ENCODE measurements around the gene MGAT4C.

Gene MGAT4C

GRCh38 chr12:86261142-86261541 is 5.0 kb upstream of the MGAT4C start:
- H3K4me1 ChIP-seq (ENCODE audit: control insufficient read depth in 1 of 2, insufficient read depth in 1 of 2, low read depth in 1 of 2, low read length in 1 of 2) = no peaks in the 10 kb centered on the region
- peaks cover 12% of the 10 kb centered on the region for H3K27me3 ChIP-seq
- H3K4me3 ChIP-seq (ENCODE audit: low read depth in 1 of 2, low read length in 1 of 2) = no peak overlapping the region
- no peak overlapping the region for H3K27ac ChIP-seq
- TF ChIP-seq CTCF (IDR thresholded peaks at IDR 0.05) = no peak
- H3K36me3 ChIP-seq = no peaks in the 10 kb centered on the region
- H3K9me3 ChIP-seq = no peaks in the 10 kb centered on the region

DNA sequence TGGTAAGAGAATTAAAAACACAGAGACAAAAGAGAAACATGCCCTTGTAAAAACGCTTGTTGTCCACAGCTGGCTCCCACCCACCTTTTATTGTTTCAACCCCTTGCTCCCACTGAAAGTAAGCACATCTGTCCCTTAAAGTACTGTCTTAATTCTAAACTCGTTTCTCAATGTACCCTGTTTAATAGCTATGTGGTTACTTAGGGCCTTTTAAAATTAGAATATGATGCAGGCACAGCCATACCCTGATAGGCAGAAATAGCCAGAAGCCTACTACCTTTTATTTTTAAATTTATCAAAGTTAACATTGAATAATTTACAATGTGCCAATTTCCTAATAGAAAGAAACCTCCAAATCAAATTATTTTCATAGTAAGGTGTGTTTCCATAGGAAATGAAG is 4.0 kb upstream of the MGAT4C start:
- no peak for TF ChIP-seq CTCF (IDR thresholded peaks at IDR 0.05)
- no peaks in the 10 kb centered on the region for H3K36me3 ChIP-seq

GRCh38 chr12:86257134-86257533 is 943 bp upstream of the MGAT4C start:
- H3K27me3 ChIP-seq = no peaks in the 10 kb centered on the region
- no peaks in the 10 kb centered on the region for H3K4me1 ChIP-seq (ENCODE audit: control insufficient read depth in 1 of 2, insufficient read depth in 1 of 2, low read depth in 1 of 2, low read length in 1 of 2)
- H3K9me3 ChIP-seq = no peaks in the 10 kb centered on the region
- H3K27ac ChIP-seq = no peak overlapping the region
- H3K36me3 ChIP-seq = no peaks in the 10 kb centered on the region
- no peak overlapping the region for H3K4me3 ChIP-seq (ENCODE audit: low read depth in 1 of 2, low read length in 1 of 2)
- no peak for TF ChIP-seq CTCF (IDR thresholded peaks at IDR 0.05)

More for the DNA sequence above, 4.0 kb upstream of the MGAT4C start:
- H3K9me3 ChIP-seq = no peaks in the 10 kb centered on the region
- H3K27ac ChIP-seq = no peak overlapping the region
- H3K4me3 ChIP-seq (ENCODE audit: low read depth in 1 of 2, low read length in 1 of 2) = no peak overlapping the region
- H3K4me1 ChIP-seq (ENCODE audit: control insufficient read depth in 1 of 2, insufficient read depth in 1 of 2, low read depth in 1 of 2, low read length in 1 of 2) = no peaks in the 10 kb centered on the region
- peaks cover 10% of the 10 kb centered on the region for H3K27me3 ChIP-seq

DNA sequence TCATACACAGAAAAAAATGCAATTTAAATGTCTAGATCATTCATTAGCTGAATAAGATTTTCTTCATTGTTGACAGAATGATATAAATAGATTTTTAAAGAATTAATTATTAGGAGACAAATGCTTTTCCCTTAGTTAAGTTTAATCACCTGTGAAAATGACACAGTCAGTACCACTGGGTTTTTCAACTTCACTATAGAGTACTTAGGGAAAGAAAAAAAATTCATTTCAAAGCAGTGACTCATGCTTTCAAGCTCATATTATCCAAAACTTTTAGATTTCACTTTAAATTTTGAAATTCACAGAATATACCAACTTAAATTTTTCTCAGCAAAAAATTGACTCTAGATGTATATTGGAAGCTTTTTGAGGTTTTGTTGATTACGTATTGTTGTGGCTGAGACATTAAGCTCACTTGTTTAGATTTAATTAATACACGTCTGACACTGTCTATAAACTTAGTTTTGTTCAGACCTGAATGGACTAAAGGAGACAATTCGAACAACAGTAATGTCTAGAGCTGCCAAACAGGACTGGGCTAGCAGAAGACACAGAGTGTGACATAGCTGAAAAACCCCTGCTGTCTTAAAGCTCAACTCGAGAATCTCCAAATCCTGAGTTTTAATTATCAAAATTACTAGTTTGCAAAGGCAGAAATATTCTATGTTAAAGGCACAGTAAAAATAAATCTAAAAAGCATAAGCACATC is 1.6 kb downstream of the MGAT4C start:
- H3K27ac ChIP-seq = no peak overlapping the region
- TF ChIP-seq CTCF (IDR thresholded peaks at IDR 0.05) = no peak
- H3K27me3 ChIP-seq = no peaks in the 10 kb centered on the region
- no peaks in the 10 kb centered on the region for H3K36me3 ChIP-seq
- H3K4me3 ChIP-seq (ENCODE audit: low read depth in 1 of 2, low read length in 1 of 2) = no peak overlapping the region
- no peaks in the 10 kb centered on the region for H3K4me1 ChIP-seq (ENCODE audit: control insufficient read depth in 1 of 2, insufficient read depth in 1 of 2, low read depth in 1 of 2, low read length in 1 of 2)
- H3K9me3 ChIP-seq = no peaks in the 10 kb centered on the region

- H3K9me3 ChIP-seq = no peaks in the 10 kb centered on the region
- no peaks in the 10 kb centered on the region for H3K36me3 ChIP-seq
- H3K4me1 ChIP-seq (ENCODE audit: control insufficient read depth in 1 of 2, insufficient read depth in 1 of 2, low read depth in 1 of 2, low read length in 1 of 2) = no peaks in the 10 kb centered on the region
- no peak for TF ChIP-seq CTCF (IDR thresholded peaks at IDR 0.05)
- H3K4me3 ChIP-seq (ENCODE audit: low read depth in 1 of 2, low read length in 1 of 2) = no peak overlapping the region
- H3K27ac ChIP-seq = no peak overlapping the region
- H3K27me3 ChIP-seq = no peaks in the 10 kb centered on the region
These were observed 6.3 kb downstream of the MGAT4C start for GRCh38 chr12:86249851-86250250.
